Ovary (tissue), 9 donors: ENCODE data around the gene MIPEP. TPM values are rescaled to one million over a fixed set of nuclear protein-coding genes. Genes with fewer than 3 reads are reported as not detected.

Experiments
- DNase-seq, 5 donors: peaks; one replicate each; pipeline ENCODE4 v3.0.0-alpha.2; 2019 to 2020
- H3K27ac ChIP-seq, 2 donors: fragments of 200-600 bp; one replicate each; pipeline versions ENCODE4 v1.5.1 to v1.8.0; 2019 to 2022
- H3K27me3 ChIP-seq: fragments of 200-600 bp; one replicate; pipeline ENCODE4 v1.8.0; 2022
- H3K36me3 ChIP-seq: fragments of 200-600 bp; sonication (generic); one replicate; pipeline ENCODE4 v1.5.1; 2019
- H3K4me1 ChIP-seq: one replicate; pipeline ENCODE4 v1.8.1; 2013; ENCODE audit warnings: mild to moderate bottlenecking, moderate library complexity; ENCODE audit not compliant: insufficient read depth
- H3K4me3 ChIP-seq: fragments of 200-600 bp; sonication (generic); one replicate; pipeline ENCODE4 v1.5.1; 2017
- H3K9me3 ChIP-seq, 2 donors: fragments of 200-600 bp in 1 of 2; sonication (generic) in 1 of 2; one replicate each; pipeline versions ENCODE4 v1.5.1 to v1.8.1; 2013 to 2019; ENCODE audit warnings: mild to moderate bottlenecking in 1 of 2, moderate library complexity in 1 of 2
- CTCF ChIP-seq, 3 donors: fragments of 450-650 bp in 2 of 3; fragments of 200-600 bp in 1 of 3; IDR thresholded peaks; one replicate each; pipeline versions ENCODE4 v1.5.1 to v1.8.0; 2016 to 2022; ENCODE audit warnings: antibody characterized with exemption in 3 of 3, mild to moderate bottlenecking in 1 of 3
- EP300 ChIP-seq: sonication (generic); formaldehyde crosslinking; IDR thresholded peaks from one replicate; pipeline ENCODE4 v1.6.1; 2017; ENCODE audit warnings: antibody characterized with exemption
- POLR2A ChIP-seq: fragments of 450-650 bp; IDR thresholded peaks from one replicate; pipeline ENCODE4 v1.6.1; 2017; ENCODE audit warnings: antibody characterized with exemption, mild to moderate bottlenecking, moderate library complexity
- WGBS, 3 donors: extraction: QIAGEN DNeasy Blood & Tissue Kit in 1 of 3; methylation state at CpG; one replicate each; pipeline versions ENCODE4 v1.1.5 to v1.1.7; 2013 to 2017; 5-methylcytosine and 5-hydroxymethylcytosine counted together
- intact Hi-C, 4 donors: fragments of 100-400 bp; cut with DNase I; formaldehyde crosslinking; loops; one replicate each; pipeline versions ENCODE4 v1.11.0 to v1.15.1; 2022 to 2023
- polyA plus RNA-seq, 2 donors: library from polyadenylated mRNA; stranded (reverse); fragments of 200-250 nt in 1 of 2; fragments of 350-450 nt in 1 of 2; fragmentation: Illumina TruSeq in 1 of 2; extraction: RNeasy Lipid Tissue Mini Kit (QIAGEN cat#74804) in 1 of 2; gene quantifications; one replicate each; pipeline ENCODE4 v1.2.3, GENCODE V29; 2013 to 2014
- total RNA-seq, 7 donors: library from RNA; depleted of rRNA in 2 of 7; stranded (reverse); fragments of >200 nt in 2 of 7; fragmentation: NEBNext Ultra II Directional in 3 of 7; extraction: Animal tissue kit (Norgen Biotek cat#: 25700) in 3 of 7; gene quantifications; one replicate each; pipeline versions ENCODE4 v1.1.0 to v1.2.4, GENCODE V29; 2016 to 2023
- donor health status: DM: no; HTN: no; CAD: no; lungs with moderate emphysema.
- donor health status: DM: no; HTN: no; CAD: no.
- donor health status: Bipolar disorder and iron deficiency.
- donor health status: DM: yes; HTN: yes; CAD: no.
- donor health status: DM: no; HTN: no; CAD: no.
- donor health status: DM: yes; HTN: yes; CAD: no.

Gene MIPEP
- total and polyA plus RNA-seq, 9 donors = 7.1 to 18.8 (median 12.9) TPM

GRCh38 chr13:23842406-23842805 lies 46.8 kb downstream of the MIPEP start:
- Histone ChIP-seq H3K27me3 (no peaks in the 10 kb centered on the region), H3K27ac (no peak overlapping the region), H3K4me1 (no peaks in the 10 kb centered on the region), H3K9me3 (no peaks in the 10 kb centered on the region), H3K4me3 (no peak overlapping the region), H3K36me3 (no peaks in the 10 kb centered on the region)
- intact Hi-C loops = no loop called here
- 96 to 97% (median 97%) methylated on average over 8 of the region's 8 CpGs for WGBS, 3 donors
- no peak for DNase-seq
- no peak for TF ChIP-seq POLR2A

- no peak for TF ChIP-seq POLR2A
- no peak for TF ChIP-seq EP300
- TF ChIP-seq CTCF (IDR thresholded peaks at IDR 0.05) = no peak
- Histone ChIP-seq H3K9me3 (no peaks in the 10 kb centered on the region), H3K4me3 (no peak overlapping the region), H3K27ac (no peak overlapping the region), H3K4me1 (no peaks in the 10 kb centered on the region), H3K27me3 (no peaks in the 10 kb centered on the region), H3K36me3 (no peaks in the 10 kb centered on the region)
- 93 to 94% (median 94%) methylated on average over 36 of the region's 36 CpGs for WGBS, 3 donors
- DNase-seq = no peak
- intact Hi-C loops = no loop called here
Measured at GRCh38 chr13:23833733-23834611, 55.2 kb downstream of the MIPEP start.

DNA sequence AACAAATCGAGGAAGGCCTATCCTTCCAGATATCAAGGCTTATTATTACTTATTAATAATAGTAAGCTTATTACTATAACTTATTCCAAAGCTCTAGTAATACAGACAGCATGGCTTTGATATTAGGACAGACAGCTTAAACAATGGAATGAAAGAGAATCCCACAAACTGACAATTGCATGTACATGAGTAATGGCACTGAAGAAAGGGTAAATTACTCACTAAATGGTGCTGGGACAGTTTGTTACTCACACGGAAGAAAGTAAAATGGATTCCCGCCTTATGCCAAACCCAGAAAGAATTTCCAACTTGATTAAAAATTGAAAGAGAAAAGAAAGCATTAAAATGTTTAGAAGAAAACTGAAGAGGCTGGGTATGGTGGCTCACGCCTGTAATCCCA lies 60.3 kb downstream of the MIPEP start:
- Histone ChIP-seq H3K9me3 (no peaks in the 10 kb centered on the region), H3K27ac (no peak overlapping the region), H3K27me3 (no peaks in the 10 kb centered on the region), H3K36me3 (no peaks in the 10 kb centered on the region), H3K4me1 (peaks cover 3% of the 10 kb centered on the region), H3K4me3 (no peak overlapping the region)
- 79 to 95% (median 90%) methylated on average over 4 of the region's 4 CpGs for WGBS, 3 donors
- TF ChIP-seq EP300 (no peak), POLR2A (no peak), CTCF (IDR thresholded peaks at IDR 0.05) (no peak)
- intact Hi-C loops = no loop called here
- no peak for DNase-seq

GRCh38 chr13:23828086-23828485 lies 61.1 kb downstream of the MIPEP start:
- no peak overlapping the region for H3K27ac ChIP-seq
- no peak for DNase-seq
- H3K4me1 ChIP-seq = peaks cover 9% of the 10 kb centered on the region
- no peaks in the 10 kb centered on the region for H3K9me3 ChIP-seq
- 72 to 81% (median 74%) methylated on average over 4 of the region's 4 CpGs for WGBS, 3 donors
- no peak overlapping the region for H3K4me3 ChIP-seq
- H3K27me3 ChIP-seq = no peaks in the 10 kb centered on the region
- intact Hi-C loops = no loop called here
- TF ChIP-seq EP300 (no peak), CTCF (IDR thresholded peaks at IDR 0.05) (no peak), POLR2A (no peak)
- H3K36me3 ChIP-seq = no peaks in the 10 kb centered on the region

- H3K4me3 ChIP-seq = no peak overlapping the region
- intact Hi-C loops = no loop called here
- WGBS, 3 donors = 27 to 56% (median 44%) methylated on average over 2 of the region's 2 CpGs
Measured at GRCh38 chr13:23825179-23825578, 64.0 kb downstream of the MIPEP start.

More at GRCh38 chr13:23825179-23825578, 64.0 kb downstream of the MIPEP start:
- Histone ChIP-seq H3K27ac (no peak overlapping the region), H3K27me3 (no peaks in the 10 kb centered on the region), H3K4me1 (peaks cover 9% of the 10 kb centered on the region), H3K9me3 (no peaks in the 10 kb centered on the region), H3K36me3 (no peaks in the 10 kb centered on the region)
- no peak for TF ChIP-seq POLR2A
- no peak for TF ChIP-seq CTCF (IDR thresholded peaks at IDR 0.05)
- no peak for TF ChIP-seq EP300
- no peak for DNase-seq
